ENCODE measurements around the gene INPP5E.

GRCh38 chr9:136487672-136488071 lies 48.0 kb upstream of the INPP5E start:
- TF ChIP-seq CTCF (IDR thresholded peaks at IDR 0.05): no peak
- TF ChIP-seq EP300 (IDR thresholded peaks at IDR 0.05): no peak
